HG02571 (cell line): ENCODE results near the gene CAPN9.
"Not testable (repeated sequence)": the region's sequence is repeated elsewhere in the genome, so short reads cannot be mapped to it uniquely, and the experiment has no call there.

ENCODE experiments used
- ATAC-seq: cut with Tn5 transposase; IDR thresholded peaks from one replicate; pipeline ENCODE4 v1.9.1; 2021; ENCODE audit warnings: mild to moderate bottlenecking, moderate library complexity; ENCODE audit not compliant: unreplicated experiment

CAPN9 gene

GRCh38 chr1:230747127-230747730 is at the start of gene CAPN9:
TSS of gene CAPN9 (plus strand) at chr1:230747388. CDS start at chr1:230747497, 109 bp downstream.
- no peak for ATAC-seq

DNA sequence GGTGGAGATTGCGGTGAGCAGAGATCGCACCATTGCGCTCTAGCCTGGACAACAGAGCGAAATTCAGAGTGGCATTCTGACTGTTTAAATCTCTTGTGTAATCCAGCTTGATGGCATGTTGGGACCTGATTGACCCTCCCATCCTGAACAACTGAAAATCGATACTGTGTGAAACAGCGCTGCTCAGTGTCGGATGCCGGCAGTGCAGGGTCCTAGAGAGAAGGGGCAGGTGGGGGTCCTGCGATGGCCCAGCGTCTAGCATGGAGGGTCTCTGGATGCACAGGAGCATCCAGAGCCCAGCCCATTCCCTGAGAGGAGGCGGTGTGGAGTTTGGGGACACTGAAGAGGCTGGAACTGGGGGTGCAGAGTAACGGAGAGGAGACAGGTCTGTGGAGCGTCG is 49.1 kb upstream of the CAPN9 start:
- ATAC-seq, result no peak

DNA sequence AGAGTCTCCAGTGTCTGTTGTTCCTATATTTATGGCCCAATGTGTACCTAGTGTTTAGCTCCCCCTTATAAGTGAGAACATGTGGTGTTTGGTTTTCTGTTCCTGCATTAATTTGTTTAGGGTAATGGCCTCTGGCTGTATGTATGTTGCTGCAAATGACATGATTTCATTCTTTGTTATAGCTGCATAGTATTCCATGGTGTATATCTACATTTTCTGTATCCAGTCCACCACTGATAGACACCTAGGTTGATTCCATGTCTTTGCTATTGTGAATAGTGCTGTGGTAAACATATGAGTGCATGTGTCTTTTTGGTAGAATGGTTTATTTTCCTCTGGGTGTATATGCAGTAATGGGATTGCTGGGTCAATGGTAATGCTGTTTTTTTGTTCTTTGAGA is 48.2 kb upstream of the CAPN9 start:
- ATAC-seq, result not testable (repeated sequence)

DNA sequence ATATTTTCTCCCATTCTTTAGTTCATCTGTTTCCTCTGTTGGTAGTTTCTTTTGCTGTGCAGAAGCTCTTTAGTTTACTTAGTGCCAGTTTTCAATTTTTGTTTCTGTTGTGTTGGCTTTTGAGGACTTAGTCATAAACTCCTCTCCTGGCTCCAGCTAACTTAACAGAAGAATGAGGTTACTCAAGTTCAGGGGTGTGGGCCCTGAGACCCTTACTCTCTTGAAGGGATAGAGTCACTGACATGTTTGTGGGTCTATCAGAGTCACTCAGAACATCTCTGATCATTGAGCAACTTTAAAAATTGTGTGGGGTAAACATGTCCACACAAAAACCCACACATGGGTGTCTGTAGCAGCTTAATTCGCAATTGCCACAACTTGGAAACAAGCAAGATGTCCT is 47.5 kb upstream of the CAPN9 start:
- no peak for ATAC-seq

- ATAC-seq, result no peak
These were observed 47.1 kb upstream of the CAPN9 start for GRCh38 chr1:230700132-230700531.

GRCh38 chr1:230701434-230701833 is 45.8 kb upstream of the CAPN9 start:
- ATAC-seq, result no peak

DNA sequence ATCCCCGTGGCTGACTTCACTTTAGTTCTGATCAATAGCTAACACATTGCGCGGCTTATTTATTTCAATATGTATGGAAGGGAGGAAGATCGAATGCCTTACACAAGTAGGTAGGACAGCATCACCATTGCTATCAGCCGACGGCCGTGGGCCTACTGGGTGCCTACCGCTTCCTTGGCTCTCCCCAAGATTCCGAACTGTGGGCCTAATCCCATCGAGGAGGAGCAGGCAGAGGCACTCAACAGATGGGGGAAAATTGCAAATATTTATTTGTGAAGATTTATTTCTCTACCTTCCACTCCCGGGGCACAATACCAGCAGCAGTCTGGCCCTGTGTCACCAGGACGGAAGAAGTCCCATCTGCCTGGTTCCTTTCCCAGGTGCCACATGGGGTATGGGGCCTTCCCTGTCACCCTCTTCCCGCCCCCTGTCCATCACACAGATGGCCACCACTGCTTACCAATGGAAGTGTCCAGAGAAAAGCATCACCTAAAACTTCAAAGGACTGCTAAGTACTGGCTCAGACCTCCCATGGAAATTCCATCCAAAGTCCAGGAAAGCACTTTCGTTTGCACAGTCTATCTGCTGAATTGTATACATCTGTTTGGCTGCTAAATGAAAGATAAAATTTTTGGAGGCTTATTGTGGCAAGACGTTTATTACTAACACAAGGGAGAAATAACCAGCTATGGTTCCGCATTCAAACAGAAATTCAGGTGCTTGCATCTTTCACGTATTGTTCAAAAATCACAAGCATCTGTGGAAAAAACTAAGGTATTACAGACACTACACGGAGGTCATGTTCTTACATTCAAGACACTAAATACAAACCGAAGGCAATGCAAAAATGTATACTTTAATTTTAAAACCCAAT is 45.1 kb upstream of the CAPN9 start:
- no peak for ATAC-seq

- no peak for ATAC-seq
These were observed 44.1 kb upstream of the CAPN9 start for GRCh38 chr1:230702934-230703678.

DNA sequence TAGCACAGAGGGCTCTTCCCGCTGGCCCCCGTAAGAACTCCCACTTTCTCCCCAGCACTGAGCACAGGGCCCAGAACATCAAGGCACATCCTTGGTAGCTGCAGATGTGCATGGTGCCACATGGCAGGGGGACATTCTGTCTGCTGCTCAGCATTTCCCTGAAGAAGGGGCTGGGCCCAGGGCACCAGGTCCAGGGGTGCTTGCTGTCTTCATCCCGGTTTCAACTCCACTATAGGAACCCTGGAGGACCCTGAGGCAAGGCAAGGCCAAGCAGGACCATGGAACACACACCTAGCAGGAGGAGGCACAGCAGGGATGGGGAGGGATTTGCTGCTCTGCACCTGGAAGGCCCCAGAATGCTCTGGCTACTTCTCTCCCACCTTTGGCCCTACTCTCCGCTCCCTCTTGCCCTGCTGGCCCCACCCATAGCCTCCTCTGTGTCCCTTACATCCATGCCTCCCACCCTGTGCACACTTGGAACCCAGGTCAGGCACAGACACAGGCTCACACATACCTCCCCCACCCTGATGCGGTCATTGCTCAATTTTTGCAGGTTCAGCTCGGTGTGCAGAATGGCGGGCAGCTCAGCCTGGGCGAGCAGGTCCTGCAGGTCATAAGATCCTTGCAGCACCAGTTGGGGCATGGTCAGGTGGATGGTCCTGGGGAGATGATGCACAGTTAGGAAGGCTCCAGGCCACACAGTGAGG is 43.4 kb upstream of the CAPN9 start:
- no peak for ATAC-seq

DNA sequence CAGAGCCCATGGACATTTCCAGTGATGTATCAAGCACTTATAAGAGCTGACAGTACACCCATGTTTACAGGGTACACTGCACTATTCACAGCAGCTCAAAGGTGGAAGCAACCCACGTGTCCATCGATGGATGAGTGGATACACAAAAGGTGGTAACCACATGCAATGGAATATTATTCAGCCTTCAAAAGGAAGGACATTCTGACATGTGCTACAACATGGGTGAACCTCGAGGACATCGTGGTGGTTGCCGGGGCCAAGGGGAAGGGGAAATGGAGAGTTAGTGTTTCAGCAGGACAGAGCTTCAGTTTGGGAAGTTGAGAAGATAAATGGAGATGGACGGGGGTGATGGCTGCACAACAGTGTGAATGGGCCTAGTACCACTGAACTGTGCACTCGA is 42.4 kb upstream of the CAPN9 start:
- no peak for ATAC-seq

GRCh38 chr1:230705289-230706019 is 41.7 kb upstream of the CAPN9 start:
- ATAC-seq, result no peak

- no peak for ATAC-seq
These were observed 41.0 kb upstream of the CAPN9 start for GRCh38 chr1:230706020-230706699.

- no peak for ATAC-seq
These were observed 40.1 kb upstream of the CAPN9 start for GRCh38 chr1:230706887-230707731.

DNA sequence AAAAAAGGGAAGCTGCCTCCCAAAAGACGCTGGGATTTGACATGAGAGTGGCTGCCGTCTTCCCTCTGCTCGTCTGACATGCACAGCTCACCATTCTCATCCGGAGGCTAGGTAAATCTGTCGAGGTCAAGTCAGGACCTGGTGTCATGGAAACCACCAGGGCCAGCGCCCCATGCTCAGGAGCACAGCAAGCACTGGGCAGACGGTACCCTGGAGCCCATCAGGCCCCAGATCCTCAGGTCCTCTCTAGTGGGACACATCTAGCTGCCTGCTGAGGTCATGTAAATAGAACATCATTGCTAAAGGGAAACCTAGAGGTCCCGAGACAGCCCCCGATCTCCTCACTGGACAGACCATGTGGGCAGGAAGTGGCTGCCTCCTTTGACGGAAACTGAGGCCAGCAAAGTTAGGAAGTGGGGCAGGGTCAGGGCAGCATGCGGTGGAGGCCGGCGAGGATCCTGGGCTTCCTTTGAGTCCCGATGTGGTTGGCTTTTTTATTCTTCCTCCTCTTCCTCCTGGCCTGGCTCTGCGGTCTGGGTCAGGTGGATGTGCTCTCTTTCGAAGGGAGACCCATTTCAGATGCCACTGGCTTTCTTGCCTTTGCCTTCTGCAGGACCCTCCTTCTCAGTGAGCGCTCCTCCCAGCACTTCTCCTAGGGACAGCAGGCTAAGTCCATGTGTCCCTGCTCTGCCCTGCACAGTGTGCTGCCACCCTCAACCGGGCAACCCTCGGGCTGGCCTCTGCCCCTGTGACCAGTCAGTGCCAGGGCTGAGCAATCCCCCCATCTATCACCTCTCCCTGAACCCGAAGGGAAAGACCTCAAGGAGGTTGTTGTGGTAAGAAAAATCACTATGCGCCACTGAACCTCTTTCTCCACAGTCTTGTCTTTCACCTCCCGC is 39.2 kb upstream of the CAPN9 start:
- no peak for ATAC-seq

DNA sequence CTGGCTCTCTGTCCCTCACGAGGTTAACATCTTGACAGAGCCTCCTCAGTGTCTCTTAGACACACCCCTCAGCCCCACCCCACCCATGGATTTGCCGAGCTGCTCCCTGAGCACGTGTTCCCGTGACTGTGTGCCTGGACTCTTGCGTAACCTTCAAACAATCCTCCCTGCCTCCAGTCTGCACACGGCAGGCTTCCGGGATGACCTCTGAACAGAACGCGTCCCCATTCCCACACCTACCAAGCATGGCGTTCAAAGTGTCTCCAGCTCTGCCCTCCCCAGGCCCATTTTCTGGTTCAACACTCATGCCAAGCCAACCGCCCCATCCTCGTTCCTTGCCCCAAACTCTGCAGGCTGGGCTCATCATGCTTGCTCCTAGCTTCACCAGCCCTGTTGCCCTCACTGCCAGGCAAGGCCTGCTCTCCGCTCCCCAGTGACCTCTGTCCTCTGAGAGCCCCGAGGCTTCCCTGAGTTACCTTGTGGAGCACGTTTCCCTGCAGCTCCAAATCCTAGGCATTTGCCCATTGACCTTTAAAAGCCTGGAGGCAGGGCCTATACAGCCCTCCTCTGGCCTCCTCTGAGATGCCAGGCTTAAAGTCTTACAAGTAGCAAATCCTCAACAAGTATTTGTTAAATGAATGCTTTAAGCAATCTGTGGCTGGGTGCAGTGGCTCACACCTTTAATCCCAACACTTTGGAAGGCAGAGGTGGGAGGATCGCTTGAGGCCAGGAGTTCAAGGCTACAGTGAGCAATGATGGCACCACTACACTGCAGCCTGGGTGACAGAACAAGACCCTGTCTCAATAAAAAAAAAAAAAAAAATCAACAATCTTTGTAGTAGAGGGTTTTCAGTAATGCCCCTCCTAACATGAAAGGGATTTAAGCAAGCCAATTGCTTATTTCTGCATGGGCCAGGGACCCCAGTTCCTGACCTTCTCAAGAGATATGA is 38.3 kb upstream of the CAPN9 start:
- no peak for ATAC-seq

- ATAC-seq, result no peak
These were observed 37.3 kb upstream of the CAPN9 start for GRCh38 chr1:230709619-230710542.
